HL-60/S4 (cell line): Measurements from ENCODE around the gene RNF19B.

ENCODE experiments used
- in situ Hi-C: fragments of 300-500 bp; cut with MboI; formaldehyde crosslinking; loops from 2 replicates; pipeline ENCODE4 v1.14.3; 2022; ENCODE audit warnings: low sequenced_read_pairs

The RNF19B gene

GRCh38 chr1:32904797-32905196 lies 59.8 kb downstream of the RNF19B start:
- in situ Hi-C loops: no loop called here

GRCh38 chr1:32903991-32904785 lies 60.4 kb downstream of the RNF19B start:
- in situ Hi-C loops: no loop called here

DNA sequence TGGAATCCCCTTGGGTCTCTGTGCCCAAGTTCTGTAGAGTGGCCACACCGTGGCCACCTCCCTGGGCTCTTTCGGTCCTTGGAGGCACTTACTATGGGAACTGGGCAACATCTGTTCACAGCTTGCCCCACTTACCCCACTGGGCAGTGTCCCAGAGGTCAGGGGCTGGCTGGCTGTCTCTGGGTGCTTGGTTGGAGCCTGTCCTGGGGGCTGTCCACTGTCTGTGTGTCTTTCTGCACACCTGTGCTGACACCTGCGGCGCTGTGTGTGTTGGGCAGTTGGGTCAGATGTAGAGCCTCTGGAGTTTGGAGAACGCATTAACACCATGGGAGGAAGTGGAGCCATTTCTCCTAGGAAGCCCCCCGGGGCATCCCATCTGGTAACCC lies 62.1 kb downstream of the RNF19B start:
- in situ Hi-C loops: no loop called here

DNA sequence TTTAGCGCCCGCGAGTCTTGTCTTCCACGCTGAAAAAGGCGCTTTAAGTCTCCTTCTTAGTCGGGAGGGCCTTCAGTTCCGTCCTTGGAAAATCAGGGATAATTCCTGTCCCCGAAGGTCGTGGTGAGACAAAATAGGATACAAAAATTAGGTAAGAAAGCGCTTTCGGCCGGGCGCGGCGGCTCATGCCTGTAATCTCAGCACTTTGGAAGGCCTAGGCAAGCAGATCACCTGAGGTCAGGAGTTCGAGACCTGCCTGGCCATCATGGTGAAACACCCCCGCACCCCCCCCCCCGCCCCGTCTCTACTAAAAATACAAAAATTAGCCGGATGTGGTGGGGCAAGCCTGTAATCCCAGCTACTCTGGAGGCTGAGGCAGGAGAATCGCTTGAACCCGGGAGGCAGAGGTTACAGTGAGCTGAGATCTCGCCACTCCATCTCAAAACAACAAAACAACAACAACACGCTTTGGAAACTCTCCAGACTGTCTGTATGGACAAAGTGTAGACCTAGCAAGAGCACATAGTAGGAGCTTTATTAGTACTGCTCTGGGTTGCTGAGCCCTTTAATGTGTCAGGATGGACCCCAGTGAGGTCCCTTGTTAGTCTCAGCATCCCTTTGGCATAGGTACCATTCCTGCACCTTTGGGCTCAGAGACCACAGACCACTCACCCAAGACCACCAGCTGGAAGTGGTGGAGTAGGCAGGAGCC lies 62.6 kb downstream of the RNF19B start:
- in situ Hi-C loops: no loop called here

GRCh38 chr1:32900956-32901822 lies 63.4 kb downstream of the RNF19B start, which contains the start of gene TMEM54:
TSS of gene TMEM54 (minus strand) at chr1:32901389. CDS start at chr1:32901238, 151 bp downstream.
- in situ Hi-C loops: no loop called here

GRCh38 chr1:32900371-32900955 lies 64.1 kb downstream of the RNF19B start:
- in situ Hi-C loops: no loop called here

- in situ Hi-C loops: loop anchor here (25.0 kb wide), 1 partner anchor 713 kb away; no protein-coding TSS in a partner anchor
Observed at GRCh38 chr1:32899586-32900296, 64.9 kb downstream of the RNF19B start.

DNA sequence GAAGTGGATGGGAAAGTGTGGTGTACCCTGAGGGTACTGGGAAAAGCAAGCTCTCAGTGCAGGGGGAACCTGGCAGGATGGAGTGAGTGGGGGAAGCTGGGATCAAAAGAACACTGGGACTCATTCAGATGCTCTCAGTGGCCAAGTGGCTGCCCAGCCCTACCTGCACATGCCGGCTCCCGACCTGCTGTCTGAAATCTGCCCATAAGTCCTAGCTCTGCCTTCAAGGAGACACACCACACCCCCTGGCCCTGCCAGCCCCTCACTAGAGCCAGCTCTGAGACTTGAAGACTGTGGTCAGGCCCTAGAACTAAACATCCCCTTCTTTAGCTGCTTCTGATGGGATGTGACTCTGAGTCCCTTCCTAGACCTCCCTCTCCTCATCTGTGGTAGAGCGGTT lies 65.7 kb downstream of the RNF19B start:
- in situ Hi-C loops: loop anchor here (25.0 kb wide), 1 partner anchor 713 kb away; no protein-coding TSS in a partner anchor

- in situ Hi-C loops: loop anchor here (25.0 kb wide), 1 partner anchor 714 kb away; no protein-coding TSS in a partner anchor
Observed at GRCh38 chr1:32898056-32898455, 66.6 kb downstream of the RNF19B start.

- in situ Hi-C loops: loop anchor here (25.0 kb wide), 1 partner anchor 715 kb away; no protein-coding TSS in a partner anchor
Observed at GRCh38 chr1:32897082-32898049, 67.2 kb downstream of the RNF19B start.

- in situ Hi-C loops: loop anchor here (25.0 kb wide), 1 partner anchor 716 kb away; no protein-coding TSS in a partner anchor
Observed at GRCh38 chr1:32896451-32896850, 68.2 kb downstream of the RNF19B start.

DNA sequence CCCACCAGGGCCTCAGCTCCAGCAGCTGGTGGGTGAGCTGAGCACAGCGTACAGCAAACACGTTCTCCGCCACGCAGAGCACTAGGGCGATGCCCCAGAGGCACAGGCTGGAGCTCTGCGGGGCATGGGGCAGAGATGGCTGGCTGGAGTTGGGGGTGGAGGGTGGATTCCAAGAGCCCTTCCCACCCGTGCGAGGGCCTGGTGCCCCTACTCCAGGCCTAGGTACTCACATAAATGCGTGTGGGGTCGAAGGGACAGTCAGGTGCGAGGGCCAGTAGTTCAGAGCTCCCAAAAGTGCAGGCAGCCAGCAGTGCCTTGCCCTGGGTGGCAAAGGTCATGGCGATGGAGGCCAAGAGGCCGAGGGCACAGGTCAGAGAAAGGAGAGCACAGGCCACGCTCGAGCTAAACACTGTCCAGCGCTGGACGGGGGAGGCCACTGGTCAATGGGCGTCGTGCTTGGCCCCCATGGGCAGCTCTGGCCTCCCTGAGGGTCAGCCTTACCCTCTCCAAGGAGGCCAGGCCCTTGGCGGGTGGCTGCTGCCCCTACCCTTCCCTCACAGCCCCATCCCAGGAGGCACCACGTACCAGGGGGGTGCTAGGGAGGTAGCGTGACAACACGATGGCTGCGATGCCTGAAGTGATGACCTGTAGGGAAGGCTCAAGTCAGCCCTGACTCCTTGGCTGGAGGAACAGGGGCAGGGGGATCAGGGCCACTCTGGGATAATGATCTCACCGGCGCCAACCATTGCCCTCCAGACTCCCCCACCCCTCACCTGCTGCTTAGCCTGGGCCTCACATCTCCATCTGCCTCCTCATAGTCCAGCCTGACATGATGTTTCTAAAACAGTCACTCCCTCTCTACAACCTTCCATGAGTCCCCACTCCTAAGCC lies 69.0 kb downstream of the RNF19B start:
- in situ Hi-C loops: loop anchor here (25.0 kb wide), 1 partner anchor 717 kb away; no protein-coding TSS in a partner anchor

DNA sequence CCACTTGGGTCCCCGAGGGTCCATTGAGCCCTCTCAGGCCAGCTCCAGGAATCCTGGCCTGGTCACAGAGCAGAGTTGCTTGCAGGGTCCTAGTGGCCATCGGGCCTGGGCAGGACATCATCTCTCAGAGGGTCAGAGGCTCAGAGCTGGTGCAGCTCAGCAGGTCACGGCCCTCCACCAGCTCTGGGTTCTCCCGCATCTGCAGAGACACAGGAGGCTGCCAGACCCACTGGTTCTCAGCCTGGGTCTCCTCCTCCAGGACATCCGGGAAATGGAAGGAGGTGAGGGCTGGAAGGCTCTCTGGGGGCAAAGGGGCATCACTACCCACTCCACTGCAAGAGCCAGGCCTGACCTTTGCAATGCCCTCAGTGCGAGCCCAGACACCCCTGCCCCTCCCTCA lies 69.9 kb downstream of the RNF19B start:
- in situ Hi-C loops: loop anchor here (25.0 kb wide), 1 partner anchor 718 kb away; no protein-coding TSS in a partner anchor

DNA sequence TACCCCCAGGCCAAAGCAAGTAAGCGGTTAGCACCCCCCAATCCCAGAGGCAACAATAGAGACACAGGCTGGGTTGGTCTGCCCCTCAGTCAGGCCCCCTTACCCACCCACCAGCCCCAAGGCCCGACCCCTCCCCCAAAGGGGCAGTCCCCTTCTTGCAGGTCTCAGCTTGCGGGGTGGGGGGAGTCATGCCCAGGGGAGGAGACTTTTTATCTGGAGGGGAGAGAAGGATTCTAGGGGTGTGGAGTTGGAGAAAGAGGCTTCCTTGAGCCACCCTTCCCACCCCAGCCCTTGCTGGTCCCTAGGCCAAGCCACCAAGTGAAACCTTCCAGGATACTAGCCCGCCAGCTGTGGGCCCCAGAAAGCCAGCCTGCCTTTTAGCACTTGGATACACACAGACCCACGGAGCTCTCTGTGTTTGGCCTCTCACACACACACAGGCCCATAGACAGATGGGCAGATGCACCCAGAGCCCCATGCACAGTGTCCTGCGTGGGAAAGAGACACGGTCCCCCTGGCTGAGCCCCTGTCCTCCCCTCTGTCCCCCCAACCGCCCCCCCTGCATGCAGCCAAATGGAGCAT lies 70.5 kb downstream of the RNF19B start:
- in situ Hi-C loops: loop anchor here (25.0 kb wide), 1 partner anchor 718 kb away; no protein-coding TSS in a partner anchor

DNA sequence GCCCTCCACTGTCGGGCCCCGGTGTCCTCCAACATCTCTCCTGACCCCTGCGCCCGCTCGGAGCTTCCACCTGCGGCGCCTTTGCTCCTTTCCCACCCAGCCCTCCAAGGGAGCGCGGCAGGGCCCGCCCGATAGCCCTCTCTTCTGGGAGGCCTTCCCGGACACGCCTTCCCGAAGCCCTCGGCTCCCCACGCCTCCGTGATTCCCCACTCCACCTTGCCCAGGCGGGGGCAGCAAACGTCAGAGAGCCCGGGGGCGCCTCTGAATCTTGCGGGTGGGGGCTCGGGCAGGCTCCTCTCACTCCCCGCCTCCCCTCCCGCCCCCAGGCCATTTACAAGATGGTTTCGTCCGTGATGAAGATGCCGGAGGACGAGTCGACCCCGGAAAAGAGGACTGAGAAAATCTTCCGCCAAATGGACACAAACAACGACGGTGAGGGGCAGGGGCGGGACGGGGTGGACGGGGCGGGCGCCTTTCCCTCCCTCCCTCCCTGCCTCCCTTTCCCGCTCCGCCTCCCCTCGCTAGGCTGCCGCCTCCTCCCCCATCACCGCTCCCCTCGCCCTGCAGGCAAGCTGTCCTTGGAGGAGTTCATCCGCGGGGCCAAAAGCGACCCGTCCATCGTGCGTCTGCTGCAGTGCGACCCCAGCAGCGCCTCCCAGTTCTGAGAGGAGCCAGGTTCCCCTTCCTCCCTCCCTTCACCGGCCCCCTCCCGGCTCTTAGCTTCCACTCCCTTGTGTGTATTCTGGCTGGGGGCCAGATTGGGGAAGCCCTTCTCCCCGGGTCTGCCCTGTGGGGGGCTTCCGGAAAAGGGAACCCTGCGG lies 71.2 kb downstream of the RNF19B start:
- in situ Hi-C loops: loop anchor here (25.0 kb wide), 1 partner anchor 719 kb away; no protein-coding TSS in a partner anchor
